Epithelial cell of esophagus (primary cell): Measurements from ENCODE around the gene OSBPL3.

Experiments used
- DNase-seq: peaks from one replicate; pipeline ENCODE4 v3.0.0; 2010; ENCODE audit warnings: low read depth
- H3K4me3 ChIP-seq: 2 replicates; pipeline ENCODE4 v1.5.1; 2011; ENCODE audit warnings: mild to moderate bottlenecking, low read length, control low read depth
- CTCF ChIP-seq: IDR thresholded peaks from 2 replicates; pipeline ENCODE4 v1.5.1; 2011; ENCODE audit warnings: low read depth, mild to moderate bottlenecking, low read length, control low read depth, inconsistent platforms; ENCODE audit not compliant: insufficient read depth; ENCODE audit errors: missing control alignments

The OSBPL3 gene

DNA sequence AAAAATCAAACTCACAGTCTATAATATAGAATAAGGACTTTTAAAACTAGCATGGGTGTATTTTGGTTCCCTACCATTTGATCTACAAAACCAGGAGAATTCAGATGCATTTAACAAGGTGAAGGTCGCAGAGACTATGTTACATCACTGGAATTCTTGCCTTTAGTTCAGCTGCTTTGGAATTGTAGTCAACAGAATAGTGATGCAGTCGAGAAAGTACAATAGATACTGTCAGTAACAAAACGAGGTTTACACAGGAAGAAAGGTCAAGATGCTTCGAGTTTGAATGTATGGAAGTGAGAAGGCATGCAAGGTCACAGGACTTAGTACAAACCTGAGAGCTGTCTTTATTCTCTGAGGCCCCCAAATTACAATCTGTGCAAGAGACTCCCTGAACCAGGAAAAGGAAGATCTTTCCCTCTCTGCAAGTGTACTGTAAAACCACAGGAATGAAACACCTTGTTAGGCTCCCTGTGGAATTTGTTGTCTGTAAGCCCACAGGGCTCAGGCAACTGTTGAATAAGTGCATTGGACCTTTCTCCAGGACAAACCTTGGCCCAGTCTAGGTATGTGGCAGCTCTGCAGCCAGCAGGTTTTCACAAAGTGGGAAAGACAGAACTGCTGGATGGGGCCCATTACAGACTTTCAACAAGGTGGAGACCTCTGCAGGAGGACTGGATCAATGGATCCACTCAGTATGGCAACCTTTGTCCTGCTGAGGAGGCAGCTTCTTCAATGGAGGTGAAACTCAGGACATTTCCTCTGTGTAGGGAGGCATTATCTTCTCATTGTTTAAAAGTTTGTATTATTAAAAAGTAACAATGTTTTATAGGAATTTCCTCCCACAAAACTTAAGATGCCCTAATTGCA is 121.6 kb downstream of the OSBPL3 start:
- no peak for TF ChIP-seq CTCF
- no peak for DNase-seq
- no peak overlapping the region for H3K4me3 ChIP-seq

DNA sequence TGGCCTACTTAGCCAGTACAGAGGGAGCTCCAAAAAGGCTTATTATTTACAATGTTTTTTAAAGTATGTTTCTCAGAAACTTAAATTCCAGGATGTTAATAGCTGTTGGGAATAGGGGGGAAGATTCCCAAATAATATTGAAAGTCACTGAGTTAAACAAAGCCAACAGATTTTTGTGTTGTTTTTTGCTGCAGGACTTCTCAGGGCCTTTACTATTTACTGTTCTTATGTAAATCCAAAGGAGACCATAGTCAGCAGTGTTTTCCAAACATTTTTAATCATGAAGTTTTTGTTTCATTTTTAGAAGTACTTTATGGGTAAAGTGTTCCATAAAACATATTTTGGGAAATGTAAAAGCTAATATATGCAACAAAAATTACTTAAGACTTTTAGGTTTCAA is 122.4 kb downstream of the OSBPL3 start:
- H3K4me3 ChIP-seq = no peak overlapping the region
- DNase-seq = no peak

DNA sequence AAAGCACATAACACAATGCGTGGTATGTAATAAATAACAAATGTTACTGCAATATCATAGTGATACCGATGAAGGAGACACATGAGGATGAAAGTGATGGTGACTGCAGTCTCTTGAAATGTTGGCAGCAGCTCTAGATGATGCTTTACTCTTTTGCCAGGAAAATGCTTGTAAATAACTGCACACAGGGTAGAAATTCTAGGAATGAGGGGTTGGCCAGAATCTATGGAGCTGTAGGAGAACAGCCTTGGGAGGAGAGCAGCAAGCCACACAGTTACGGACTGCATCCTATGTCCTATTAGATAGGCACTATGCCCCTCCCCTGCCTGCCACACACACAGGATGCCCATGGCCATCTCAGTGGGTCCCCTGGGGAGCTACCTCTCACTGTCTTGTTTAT is 125.1 kb downstream of the OSBPL3 start:
- DNase-seq = no peak
- TF ChIP-seq CTCF = no peak
- H3K4me3 ChIP-seq = no peak overlapping the region

More for the DNA sequence above, 122.4 kb downstream of the OSBPL3 start:
- TF ChIP-seq CTCF = no peak

GRCh38 chr7:24851786-24852185 is 128.2 kb downstream of the OSBPL3 start:
- no peak for TF ChIP-seq CTCF
- DNase-seq = peak; percentile 59
- H3K4me3 ChIP-seq = no peak overlapping the region

- TF ChIP-seq CTCF = no peak
- H3K4me3 ChIP-seq = no peak overlapping the region
- DNase-seq = no peak
These were observed 131.1 kb downstream of the OSBPL3 start for GRCh38 chr7:24848878-24849277.

GRCh38 chr7:24847754-24848153 is 132.2 kb downstream of the OSBPL3 start:
- TF ChIP-seq CTCF = no peak
- no peak overlapping the region for H3K4me3 ChIP-seq
- DNase-seq = no peak
